ENCODE results near the gene HOXB5.

- TF ChIP-seq EZH2 (IDR thresholded peaks at IDR 0.05; ENCODE audit: borderline replicate concordance) (no peak), CTCF (IDR thresholded peaks at IDR 0.05; ENCODE audit: poor library complexity) (no peak), EZH2phosphoT487 (IDR thresholded peaks at IDR 0.05; ENCODE audit: low read depth, severe bottlenecking, unreplicated experiment) (no peak)
Measured at GRCh38 chr17:48588528-48588927, 5.1 kb downstream of the HOXB5 start.
